HepG2 (cell line): ENCODE data around the gene ZNF414. TPM values are rescaled to one million over a fixed set of nuclear protein-coding genes. Genes with fewer than 3 reads are reported as not detected.
A peak's percentile ranks its signal among the peaks of the same experiment; 100 is the strongest.

Experiments
- ATAC-seq: fragments of 200-7000 bp; cut with Tn5 transposase; 3 replicates; pipeline ENCODE4 v1.9.1; 2020; ENCODE audit warnings: mild to moderate bottlenecking, moderate library complexity
- BruUV-seq: library from RNA; stranded (reverse); fragments of 400-500 nt; replicated peaks from 2 replicates; lab custom pipeline; 2021; lab: Mats Ljungman, UMichigan
- CTCF ChIA-PET: fragments of 300-600 bp; formaldehyde crosslinking; extraction: SDS; loops from one replicate; lab custom pipeline; 2021; ENCODE audit warnings: low total read pairs, inconsistent platforms, low intra/inter-chr PET ratio; lab: Yijun Ruan, JAX
- POLR2A ChIA-PET: fragments of 350-600 bp; sonication (Branson Sonifier 250); formaldehyde crosslinking; loops from one replicate; lab custom pipeline; 2020; ENCODE audit warnings: antibody characterized with exemption, inconsistent platforms; lab: Yijun Ruan, JAX
- DNase-seq: peaks from one replicate; pipeline ENCODE4 v3.0.0-alpha.2; 2015; ENCODE audit warnings: low spot score
- FAIRE-seq: peaks from 3 replicates; lab custom pipeline; 2011; peaks lifted over from hg19 to GRCh38; lab: Jason Lieb, UNC
- H2AFZ ChIP-seq: one replicate; pipeline ENCODE4 v1.6.1; 2011; ENCODE audit warnings: low read length, inconsistent platforms
- H3K27ac ChIP-seq: fragments of 300-600 bp; 3 replicates; pipeline ENCODE4 v1.8.0; 2011; ENCODE audit warnings: mixed run types, mild to moderate bottlenecking, mixed read lengths, low read length, inconsistent platforms; ENCODE audit not compliant: insufficient read depth; ENCODE audit errors: extremely low read length
- H3K27me3 ChIP-seq, 2 experiments: fragments of 200-600 bp in 1 of 2; 2 replicates in 1 of 2; 3 replicates in 1 of 2; pipeline versions ENCODE4 v1.6.0 to v1.8.0; 2011; ENCODE audit warnings: low read length in 2 of 2, mild to moderate bottlenecking in 2 of 2, moderate library complexity in 2 of 2, inconsistent platforms in 1 of 2; ENCODE audit not compliant: insufficient read depth in 2 of 2, control insufficient read depth in 1 of 2
- H3K36me3 ChIP-seq, 2 experiments: fragments of 200-600 bp in 1 of 2; replicated peaks in 1 of 2; 2 replicates in 1 of 2; 3 replicates in 1 of 2; pipeline versions ENCODE4 v1.5.1 to v1.8.0; 2011; ENCODE audit warnings: low read length in 2 of 2, inconsistent platforms in 1 of 2; ENCODE audit not compliant: insufficient read depth in 2 of 2, control insufficient read depth in 1 of 2
- H3K4me1 ChIP-seq: 2 replicates; pipeline ENCODE4 v1.5.1; 2012; ENCODE audit warnings: low read length, inconsistent platforms; ENCODE audit not compliant: insufficient read depth
- H3K4me2 ChIP-seq: 2 replicates; pipeline ENCODE4 v1.6.0; 2011; ENCODE audit warnings: low read depth, low read length, inconsistent platforms
- H3K4me3 ChIP-seq, 3 experiments: fragments of 200-600 bp in 1 of 3; sonication (generic), shearing (Covaris generic) in 1 of 3; replicated peaks in 1 of 3; 2 replicates each; pipeline ENCODE4 v1.5.1; 2011 to 2016; ENCODE audit warnings: low read length in 3 of 3, inconsistent platforms in 2 of 3, low read depth in 2 of 3, mild to moderate bottlenecking in 2 of 3, control low read depth in 1 of 3, mixed read lengths in 1 of 3; ENCODE audit not compliant: insufficient read depth in 1 of 3
- H3K79me2 ChIP-seq: one replicate; pipeline ENCODE4 v1.6.1; 2011; ENCODE audit warnings: low read length, inconsistent platforms; ENCODE audit not compliant: insufficient read depth
- H3K9ac ChIP-seq: 2 replicates; pipeline ENCODE4 v1.6.0; 2011; ENCODE audit warnings: mild to moderate bottlenecking, low read depth, low read length, inconsistent platforms; ENCODE audit not compliant: insufficient read depth
- H3K9me3 ChIP-seq: 2 replicates; pipeline ENCODE4 v1.5.1; 2012; ENCODE audit warnings: mild to moderate bottlenecking, low read length
- H4K20me1 ChIP-seq: 2 replicates; pipeline ENCODE4 v1.6.0; 2011; ENCODE audit warnings: inconsistent platforms, mild to moderate bottlenecking, low read length, moderate library complexity; ENCODE audit not compliant: insufficient read depth
- ELF3 ChIP-seq: IDR thresholded peaks from 2 replicates; pipeline ENCODE4 v1.6.1; 2016; ENCODE audit warnings: missing genetic modification reagents, missing compliant biosample characterization
- ERF ChIP-seq: IDR thresholded peaks from 2 replicates; pipeline ENCODE4 v1.6.1; 2018; ENCODE audit warnings: missing biosample characterization, missing genetic modification reagents
- EZH2 ChIP-seq: conservative IDR thresholded peaks from 2 replicates; pipeline ENCODE4 v1.6.1; 2012; ENCODE audit warnings: mild to moderate bottlenecking, low read depth, low read length, moderate library complexity
- FOXK1 ChIP-seq: sonication (generic); formaldehyde crosslinking; IDR thresholded peaks from 2 replicates; pipeline ENCODE4 v1.4.0; 2020; ENCODE audit warnings: low read depth, missing genetic modification reagents, borderline replicate concordance
- FOXO1 ChIP-seq: sonication (generic); formaldehyde crosslinking; IDR thresholded peaks from 2 replicates; pipeline ENCODE4 v1.4.0; 2020; ENCODE audit warnings: missing genetic modification reagents
- ISX ChIP-seq: sonication (generic); formaldehyde crosslinking; conservative IDR thresholded peaks from 2 replicates; pipeline ENCODE4 v1.5.0; 2020; ENCODE audit warnings: missing genetic modification reagents
- LCORL ChIP-seq, 2 experiments: fragments of 450-650 bp in 1 of 2; sonication (generic) in 1 of 2; formaldehyde crosslinking in 1 of 2; IDR thresholded peaks; 2 replicates each; pipeline versions ENCODE4 v1.5.0 to v1.6.1; 2017 to 2020; ENCODE audit warnings: antibody characterized with exemption in 1 of 2, missing genetic modification reagents in 1 of 2
- MEIS2 ChIP-seq: sonication (generic); formaldehyde crosslinking; IDR thresholded peaks from 2 replicates; pipeline ENCODE4 v1.9.0; 2021; ENCODE audit warnings: mild to moderate bottlenecking, missing genetic modification reagents
- SAFB2 ChIP-seq: sonication (generic); formaldehyde crosslinking; IDR thresholded peaks from 2 replicates; pipeline ENCODE4 v1.5.1; 2020; ENCODE audit warnings: missing genetic modification reagents, low read depth, mild to moderate bottlenecking, borderline replicate concordance
- SNAI1 ChIP-seq: sonication (generic); formaldehyde crosslinking; IDR thresholded peaks from 2 replicates; pipeline ENCODE4 v1.5.0; 2020; ENCODE audit warnings: mild to moderate bottlenecking, missing genetic modification reagents, borderline replicate concordance
- SNAPC2 ChIP-seq: sonication (generic); formaldehyde crosslinking; IDR thresholded peaks from 2 replicates; pipeline ENCODE4 v1.8.1; 2022; ENCODE audit warnings: mild to moderate bottlenecking, missing genetic modification reagents
- ZBTB39 ChIP-seq: sonication (generic); formaldehyde crosslinking; IDR thresholded peaks from 2 replicates; pipeline ENCODE4 v1.5.0; 2020; ENCODE audit warnings: missing genetic modification reagents
- ZBTB7A ChIP-seq: sonication (generic); formaldehyde crosslinking; IDR thresholded peaks from 2 replicates; pipeline ENCODE4 v1.8.0; 2022; ENCODE audit warnings: mild to moderate bottlenecking, missing genetic modification reagents
- ZNF256 ChIP-seq: sonication (generic); formaldehyde crosslinking; conservative IDR thresholded peaks from 2 replicates; pipeline ENCODE4 v1.4.0; 2020; ENCODE audit warnings: missing genetic modification reagents
- ZNF496 ChIP-seq: sonication (generic); formaldehyde crosslinking; IDR thresholded peaks from 2 replicates; pipeline ENCODE4 v1.8.1; 2023; ENCODE audit warnings: mild to moderate bottlenecking, moderate library complexity, missing genetic modification reagents; ENCODE audit not compliant: insufficient replicate concordance
- ZNF501 ChIP-seq: sonication (generic); formaldehyde crosslinking; IDR thresholded peaks from 2 replicates; pipeline ENCODE4 v1.5.1; 2020; ENCODE audit warnings: mild to moderate bottlenecking, moderate library complexity, missing genetic modification reagents
- ZNF530 ChIP-seq: sonication (generic); formaldehyde crosslinking; IDR thresholded peaks from 2 replicates; pipeline ENCODE4 v1.5.0; 2020; ENCODE audit warnings: low read depth, mild to moderate bottlenecking, missing genetic modification reagents
- ZNF543 ChIP-seq: sonication (generic); formaldehyde crosslinking; IDR thresholded peaks from 2 replicates; pipeline ENCODE4 v1.4.0; 2020; ENCODE audit warnings: mild to moderate bottlenecking, missing genetic modification reagents
- ZNF709 ChIP-seq: sonication (generic); formaldehyde crosslinking; IDR thresholded peaks from 2 replicates; pipeline ENCODE4 v1.5.0; 2020; ENCODE audit warnings: mild to moderate bottlenecking, missing genetic modification reagents
- WGBS: methylation state at CpG from one replicate; pipeline ENCODE4 v1.1.6; 2017; ENCODE audit warnings: low lambda C conversion rate; 5-methylcytosine and 5-hydroxymethylcytosine counted together
- in situ Hi-C: cut with HindIII; loops from 2 replicates; pipeline ENCODE4 v1.10.0; 2017; ENCODE audit warnings: low pct_unique_long_range_greater_than_20kb; ENCODE audit not compliant: extremely low pct_ligation_motif_present
- intact Hi-C: fragments of 100-400 bp; cut with micrococcal nuclease; formaldehyde crosslinking; loops from one replicate; pipeline ENCODE4 v1.10.0; 2022; ENCODE audit not compliant: unreplicated experiment
- polyA plus RNA-seq, 8 experiments: library from polyadenylated mRNA; depleted of rRNA in 3 of 8; stranded (reverse) in 7 of 8; unstranded in 1 of 8; fragments of >200 nt; fragmentation: Illumina TruSeq in 4 of 8; extraction: Trizol in 4 of 8; gene quantifications; 2 replicates each; pipeline versions ENCODE4 v1.2.1 to v1.2.3, GENCODE V29; 2011 to 2016; ENCODE audit warnings: low read depth in 4 of 8, missing spikeins in 1 of 8, mixed read lengths in 1 of 8; ENCODE audit not compliant: insufficient read depth in 1 of 8
- total RNA-seq, 5 experiments: library from RNA; depleted of rRNA; stranded (reverse); fragments of >200 nt; fragmentation: Illumina TruSeq; extraction: Trizol; gene quantifications; 2 replicates each; pipeline ENCODE4 v1.2.3, GENCODE V29; 2016; ENCODE audit warnings: low read depth in 1 of 5
- TF ChIP-seq, protein P1 (sequence below): sonication (generic); formaldehyde crosslinking; IDR thresholded peaks from 2 replicates; pipeline ENCODE4 v1.4.0; 2020; ENCODE audit warnings: missing genetic modification reagents

Gene ZNF414
- total and polyA plus RNA-seq, 2 of the 13 experiments (the other 11 are each of a cell fraction or from before 2014, with no cell fraction given): 2.5 to 4.0 TPM

GRCh38 chr19:8526345-8527091, 12.6 kb upstream of the ZNF414 start (continued):
- TF ChIP-seq ZBTB39 (CRISPR knock-in tag) (no peak), ZNF530 (CRISPR knock-in tag) (no peak), SNAI1 (CRISPR knock-in tag) (0 out of 2 replicates have a peak, but pooled peaks have one; percentile 29), ISX (CRISPR knock-in tag) (no peak), SNAPC2 (CRISPR knock-in tag) (no peak), SAFB2 (CRISPR knock-in tag) (0 out of 2 replicates have a peak, but pooled peaks have one; percentile 41), FOXO1 (CRISPR knock-in tag) (no peak), ZNF496 (CRISPR knock-in tag) (no peak), LCORL (IDR thresholded peaks at IDR 0.05) (no peak), LCORL (CRISPR knock-in tag; IDR thresholded peaks at IDR 0.05) (0 out of 2 replicates have a peak, but pooled peaks have one; percentile 11)

DNA sequence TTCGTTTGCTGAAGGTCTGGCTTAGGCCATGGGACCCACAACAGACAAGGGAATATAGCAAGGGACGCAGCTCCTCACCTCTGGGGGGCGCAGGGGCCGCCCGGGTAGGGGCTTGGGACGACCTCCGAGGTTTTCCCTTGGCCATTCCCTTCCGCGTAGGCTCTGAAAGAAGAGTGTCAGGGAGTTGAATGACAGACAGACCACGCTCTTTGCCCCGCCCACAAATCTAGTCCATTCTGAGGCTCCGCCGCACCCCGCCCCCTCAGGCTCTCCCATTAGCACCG, 11.4 kb upstream of the ZNF414 start:
- DNase-seq (no peak), FAIRE-seq (no peak), ATAC-seq (peak; percentile 78)
- no TSS peak for BruUV-seq
- H3K4me2 ChIP-seq: peak overlapping the region; percentile 93
- H2AFZ ChIP-seq: peak overlapping the region; percentile 35
- ChIA-PET CTCF (no interaction called here), POLR2A (interaction anchor here (1.0 to 5.9 kb wide), 4 partner anchors 9 to 135 kb away, joined by 4 to 125 read pairs (median 6); partner anchors contain the start of genes RAB11B and ZNF414)
- intact Hi-C loops (loop anchor here (10.0 kb wide), 1 partner anchor 49 kb away; the partner anchor contains the start of gene MYO1F), in situ Hi-C loops (no loop called here)
- no peaks in the 10 kb centered on the region for H3K79me2 ChIP-seq
- H3K4me1 ChIP-seq: peaks cover 29% of the 10 kb centered on the region
- no peaks in the 10 kb centered on the region for H3K9me3 ChIP-seq
- H3K36me3 ChIP-seq: no peaks in the 10 kb centered on the region
- 3% methylated on average over 10 of the region's 15 CpGs for WGBS
- peaks cover 2% of the 10 kb centered on the region; the same call in 1 of the 2 replicates for H4K20me1 ChIP-seq
- peak overlapping the region; percentile 57 to 71 (median 62) for H3K4me3 ChIP-seq
- H3K27ac ChIP-seq: peak overlapping the region; percentile 64
- H3K27me3 ChIP-seq: no peaks in the 10 kb centered on the region
- peak overlapping the region; percentile 71 for H3K9ac ChIP-seq
- 0 out of 2 replicates have a peak, but pooled peaks have one; percentile 15 for TF ChIP-seq ERF (CRISPR knock-in tag)
- TF ChIP-seq ZNF709 (CRISPR knock-in tag): 0 out of 2 replicates have a peak, but pooled peaks have one; percentile 23
- TF ChIP-seq ZNF501 (CRISPR knock-in tag): 0 out of 2 replicates have a peak, but pooled peaks have one; percentile 41
- TF ChIP-seq, protein P1, sequence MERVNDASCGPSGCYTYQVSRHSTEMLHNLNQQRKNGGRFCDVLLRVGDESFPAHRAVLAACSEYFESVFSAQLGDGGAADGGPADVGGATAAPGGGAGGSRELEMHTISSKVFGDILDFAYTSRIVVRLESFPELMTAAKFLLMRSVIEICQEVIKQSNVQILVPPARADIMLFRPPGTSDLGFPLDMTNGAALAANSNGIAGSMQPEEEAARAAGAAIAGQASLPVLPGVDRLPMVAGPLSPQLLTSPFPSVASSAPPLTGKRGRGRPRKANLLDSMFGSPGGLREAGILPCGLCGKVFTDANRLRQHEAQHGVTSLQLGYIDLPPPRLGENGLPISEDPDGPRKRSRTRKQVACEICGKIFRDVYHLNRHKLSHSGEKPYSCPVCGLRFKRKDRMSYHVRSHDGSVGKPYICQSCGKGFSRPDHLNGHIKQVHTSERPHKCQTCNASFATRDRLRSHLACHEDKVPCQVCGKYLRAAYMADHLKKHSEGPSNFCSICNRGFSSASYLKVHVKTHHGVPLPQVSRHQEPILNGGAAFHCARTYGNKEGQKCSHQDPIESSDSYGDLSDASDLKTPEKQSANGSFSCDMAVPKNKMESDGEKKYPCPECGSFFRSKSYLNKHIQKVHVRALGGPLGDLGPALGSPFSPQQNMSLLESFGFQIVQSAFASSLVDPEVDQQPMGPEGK (CRISPR knock-in tag): 0 out of 2 replicates have a peak, but pooled peaks have one; percentile 43
- peak; percentile 64; the same call in 1 of the 2 replicates for TF ChIP-seq MEIS2 (CRISPR knock-in tag)
- TF ChIP-seq ZNF256 (CRISPR knock-in tag): no peak
- TF ChIP-seq ZNF543 (CRISPR knock-in tag): no peak
- no peak for TF ChIP-seq EZH2
- no peak for TF ChIP-seq FOXK1 (CRISPR knock-in tag)
- peak; percentile 25; the same call in 1 of the 2 replicates for TF ChIP-seq ELF3 (CRISPR knock-in tag)
- peak; percentile 88 for TF ChIP-seq ZBTB7A (CRISPR knock-in tag)
